ENCODE measurements around the gene TRPC4. TPM values are rescaled to one million over a fixed set of nuclear protein-coding genes. Genes with fewer than 3 reads are reported as not detected.

Gene TRPC4
- total RNA-seq, 1 donor, result 1.2 TPM

GRCh38 chr13:37772644-37773043, 96.9 kb downstream of the TRPC4 start:
- TF ChIP-seq, protein P1, sequence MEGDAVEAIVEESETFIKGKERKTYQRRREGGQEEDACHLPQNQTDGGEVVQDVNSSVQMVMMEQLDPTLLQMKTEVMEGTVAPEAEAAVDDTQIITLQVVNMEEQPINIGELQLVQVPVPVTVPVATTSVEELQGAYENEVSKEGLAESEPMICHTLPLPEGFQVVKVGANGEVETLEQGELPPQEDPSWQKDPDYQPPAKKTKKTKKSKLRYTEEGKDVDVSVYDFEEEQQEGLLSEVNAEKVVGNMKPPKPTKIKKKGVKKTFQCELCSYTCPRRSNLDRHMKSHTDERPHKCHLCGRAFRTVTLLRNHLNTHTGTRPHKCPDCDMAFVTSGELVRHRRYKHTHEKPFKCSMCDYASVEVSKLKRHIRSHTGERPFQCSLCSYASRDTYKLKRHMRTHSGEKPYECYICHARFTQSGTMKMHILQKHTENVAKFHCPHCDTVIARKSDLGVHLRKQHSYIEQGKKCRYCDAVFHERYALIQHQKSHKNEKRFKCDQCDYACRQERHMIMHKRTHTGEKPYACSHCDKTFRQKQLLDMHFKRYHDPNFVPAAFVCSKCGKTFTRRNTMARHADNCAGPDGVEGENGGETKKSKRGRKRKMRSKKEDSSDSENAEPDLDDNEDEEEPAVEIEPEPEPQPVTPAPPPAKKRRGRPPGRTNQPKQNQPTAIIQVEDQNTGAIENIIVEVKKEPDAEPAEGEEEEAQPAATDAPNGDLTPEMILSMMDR (IDR thresholded peaks at IDR 0.05; ENCODE audit: insufficient read depth, low read length), result no peak
- H3K4me3 ChIP-seq (ENCODE audit: low read depth, low read length), result no peak overlapping the region
- DNase-seq (ENCODE audit: low read depth), result no peak

- TF ChIP-seq, protein P1 (IDR thresholded peaks at IDR 0.05; ENCODE audit: insufficient read depth, low read length), result no peak
- no peak for DNase-seq (ENCODE audit: low read depth)
- no peak overlapping the region for H3K4me3 ChIP-seq (ENCODE audit: low read depth, low read length)
Observed at GRCh38 chr13:37769545-37769944, 100.0 kb downstream of the TRPC4 start.

- DNase-seq (ENCODE audit: low read depth), result no peak
- no peak overlapping the region for H3K4me3 ChIP-seq (ENCODE audit: low read depth, low read length)
- TF ChIP-seq, protein P1 (IDR thresholded peaks at IDR 0.05; ENCODE audit: insufficient read depth, low read length), result peak; percentile 14
Observed at GRCh38 chr13:37769078-37769477, 100.5 kb downstream of the TRPC4 start.

- TF ChIP-seq, protein P1 (IDR thresholded peaks at IDR 0.05; ENCODE audit: insufficient read depth, low read length), result no peak
- no peak overlapping the region for H3K4me3 ChIP-seq (ENCODE audit: low read depth, low read length)
- no peak for DNase-seq (ENCODE audit: low read depth)
Observed at GRCh38 chr13:37766502-37766901, 103.1 kb downstream of the TRPC4 start.

GRCh38 chr13:37755349-37755748, 114.2 kb downstream of the TRPC4 start:
- no peak overlapping the region for H3K4me3 ChIP-seq (ENCODE audit: low read depth, low read length)
- TF ChIP-seq, protein P1 (IDR thresholded peaks at IDR 0.05; ENCODE audit: insufficient read depth, low read length), result no peak
- no peak for DNase-seq (ENCODE audit: low read depth)

DNA sequence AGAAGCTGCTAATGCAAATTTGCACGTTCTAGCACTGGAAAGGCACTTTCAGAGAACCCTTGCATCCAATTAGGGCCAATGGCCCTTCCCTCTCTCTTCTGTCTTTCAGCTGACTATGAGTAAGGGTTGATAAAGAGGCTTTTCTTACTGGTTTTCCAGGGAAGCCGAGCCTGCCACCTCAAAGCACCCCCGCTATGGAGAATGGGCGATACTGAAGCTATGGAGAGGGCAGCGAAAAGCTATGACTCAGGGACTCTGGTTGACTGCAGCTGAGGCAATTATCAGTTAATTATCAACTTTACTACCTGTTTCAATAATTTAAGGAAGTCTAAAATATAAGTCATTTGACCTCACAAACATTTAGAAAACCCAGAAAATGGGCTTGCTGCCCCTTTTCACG, 115.8 kb downstream of the TRPC4 start:
- H3K4me3 ChIP-seq (ENCODE audit: low read depth, low read length), result no peak overlapping the region
- TF ChIP-seq, protein P1 (IDR thresholded peaks at IDR 0.05; ENCODE audit: insufficient read depth, low read length), result no peak
- no peak for DNase-seq (ENCODE audit: low read depth)

DNA sequence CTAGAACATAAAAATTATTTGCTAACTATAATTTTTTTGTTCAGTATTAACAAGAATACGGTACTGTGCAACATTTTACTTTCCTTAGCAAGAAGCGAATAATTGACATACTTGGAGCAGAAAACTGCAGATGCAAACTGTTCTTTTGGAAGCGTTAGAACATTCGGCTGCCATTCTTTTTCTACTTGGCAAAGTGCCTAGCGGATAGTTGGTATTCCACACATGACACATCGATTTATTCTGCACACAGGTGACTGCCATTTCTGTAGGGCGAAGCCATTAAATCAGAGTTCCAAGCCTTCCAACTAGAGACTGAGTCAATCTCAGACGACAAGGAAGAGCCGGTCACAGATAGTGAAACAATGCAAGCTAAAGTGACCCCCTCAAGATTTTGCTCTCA, 117.4 kb downstream of the TRPC4 start:
- TF ChIP-seq, protein P1 (IDR thresholded peaks at IDR 0.05; ENCODE audit: insufficient read depth, low read length), result no peak
- DNase-seq (ENCODE audit: low read depth), result peak; percentile 2
- H3K4me3 ChIP-seq (ENCODE audit: low read depth, low read length), result no peak overlapping the region

Measured in fibroblast of the aortic adventitia (primary cell).